Activated gamma-delta T cell treated with anti-CD3 and anti-CD28 coated beads, Interleukin-2, amount 50 U/mL, for 16 hours (primary cell): Measurements from ENCODE around the gene PLCE1.

ENCODE experiments used
- DNase-seq: peaks from one replicate; pipeline ENCODE4 v3.0.0-alpha.2; 2020; ENCODE audit warnings: low read depth

The PLCE1 gene

DNA sequence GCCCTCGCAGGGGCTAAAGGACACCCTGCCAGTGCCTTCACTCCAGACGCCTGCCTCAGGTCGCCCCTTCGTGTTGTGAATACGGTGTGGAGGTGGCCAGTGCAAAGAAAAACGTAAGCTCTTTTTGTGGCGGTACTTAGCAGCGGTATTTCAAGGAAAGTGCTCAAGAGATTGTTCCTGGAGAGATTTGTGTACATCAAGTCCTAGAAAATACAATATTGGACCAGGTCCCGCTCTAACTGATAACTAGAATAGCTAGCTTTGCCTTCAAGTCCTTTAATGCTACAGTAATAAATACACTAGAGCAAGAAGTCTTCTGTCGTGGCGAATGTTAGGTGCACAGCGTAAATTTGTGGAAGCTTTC is 689 bp downstream of the PLCE1 start:
- no peak for DNase-seq

DNA sequence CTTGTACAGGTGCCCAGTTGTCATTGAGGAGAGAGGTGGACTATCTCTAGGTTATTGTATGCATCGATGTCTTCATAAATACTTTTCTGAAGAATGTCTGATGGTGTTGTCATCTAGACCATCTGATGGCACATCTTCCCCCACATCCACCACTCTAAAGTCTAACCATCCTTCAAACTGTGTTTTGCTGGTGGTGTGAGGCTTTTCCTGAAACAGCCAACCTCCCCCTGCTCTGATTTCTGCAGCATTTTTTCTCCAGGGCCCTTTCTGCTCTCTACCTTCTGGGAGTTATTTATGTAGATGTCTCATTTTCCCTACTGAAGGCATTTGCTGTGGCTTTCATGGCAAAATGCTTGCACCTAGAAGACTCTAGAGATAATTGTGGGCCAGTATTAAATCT is 1.5 kb downstream of the PLCE1 start:
- DNase-seq, result no peak

DNA sequence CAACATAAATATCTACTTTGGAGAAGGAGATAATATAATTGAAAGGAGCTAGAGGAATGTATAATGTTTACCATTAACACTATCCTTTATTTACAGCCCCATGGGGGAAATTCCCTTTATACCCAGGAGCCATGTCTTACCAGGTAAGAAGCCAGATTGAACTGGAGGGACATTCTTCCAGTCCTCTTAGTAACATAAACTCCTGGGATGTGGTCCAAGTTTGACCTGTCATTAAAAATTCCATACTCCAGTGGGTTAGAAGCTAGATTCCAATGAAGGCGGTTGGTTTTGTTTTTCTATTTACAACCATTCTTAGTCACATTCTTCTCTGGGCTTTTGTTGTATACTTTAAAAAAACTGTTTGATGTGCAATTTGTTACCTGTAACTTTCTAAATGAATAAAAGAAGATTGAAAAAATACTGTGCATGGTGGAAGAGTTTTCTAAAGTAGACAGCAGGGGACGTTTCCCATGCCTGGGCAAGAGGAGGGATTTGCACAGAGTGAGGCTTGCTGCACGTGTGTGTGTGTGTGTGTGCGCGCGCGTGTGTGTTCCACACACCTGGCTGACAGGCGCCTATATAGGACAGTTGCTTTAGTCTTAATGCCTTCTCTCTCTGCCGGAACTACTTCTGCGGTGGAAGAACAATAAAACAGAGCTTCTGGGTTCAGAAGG is 2.0 kb downstream of the PLCE1 start:
- no peak for DNase-seq

DNA sequence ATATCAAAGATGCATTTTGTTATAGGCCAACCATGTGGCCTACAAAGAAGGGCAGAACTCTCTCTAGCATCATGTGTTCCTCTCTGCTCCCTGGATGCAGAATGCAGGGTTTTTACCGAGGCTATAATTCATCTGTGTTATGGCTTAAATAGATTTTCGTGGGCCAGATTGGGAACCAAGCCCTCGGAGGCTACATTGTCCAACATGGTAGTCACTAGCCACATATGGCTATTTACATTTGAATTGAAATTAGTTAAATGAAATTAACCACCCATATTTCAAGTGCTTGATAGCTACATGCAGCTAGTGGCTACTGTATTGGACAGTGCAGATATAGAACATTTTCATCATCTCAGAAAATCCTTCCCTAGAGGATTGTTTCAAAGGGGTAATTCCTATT is 2.8 kb downstream of the PLCE1 start:
- no peak for DNase-seq

DNA sequence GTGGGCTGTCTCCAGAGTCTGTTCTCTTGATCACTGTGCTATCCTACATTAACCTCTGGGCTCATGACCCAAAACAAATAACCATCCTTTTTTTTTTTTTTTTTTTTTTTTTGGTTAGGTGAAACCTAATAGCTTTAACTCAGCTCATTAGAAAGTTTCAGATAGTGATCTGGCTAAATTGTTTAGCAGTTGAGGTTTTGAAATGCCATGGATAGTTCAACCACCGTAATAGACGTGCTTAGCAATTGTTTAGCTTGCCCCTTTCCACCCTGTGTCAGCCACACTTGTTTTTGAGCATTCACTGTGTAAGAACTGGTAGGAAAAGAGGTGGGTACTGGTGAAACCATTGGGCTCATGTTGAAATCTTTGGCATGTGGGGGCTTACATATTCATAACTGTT is 3.8 kb downstream of the PLCE1 start:
- no peak for DNase-seq

DNA sequence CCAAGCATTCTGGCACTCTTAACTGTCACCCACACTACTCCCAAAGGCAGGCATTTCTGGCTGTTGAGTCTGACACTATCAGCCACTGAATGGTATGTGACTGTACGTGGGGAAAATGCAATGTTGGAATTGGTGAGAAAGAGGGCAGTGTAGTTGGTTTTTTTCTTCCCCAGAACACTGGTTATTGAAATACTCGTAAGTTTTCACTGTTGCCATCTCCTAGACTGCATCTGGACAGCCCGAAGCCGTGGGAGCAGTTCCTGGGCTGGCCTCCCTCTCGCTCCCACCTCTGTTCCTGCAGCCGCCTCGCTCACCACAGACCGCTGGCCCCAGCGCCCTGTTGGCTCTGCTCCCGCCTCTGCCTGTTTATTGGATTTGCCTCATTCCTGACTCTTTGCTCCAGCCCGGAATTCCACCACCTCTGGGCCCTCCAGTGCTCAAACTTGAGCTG is 5.7 kb downstream of the PLCE1 start:
- DNase-seq, result no peak

DNA sequence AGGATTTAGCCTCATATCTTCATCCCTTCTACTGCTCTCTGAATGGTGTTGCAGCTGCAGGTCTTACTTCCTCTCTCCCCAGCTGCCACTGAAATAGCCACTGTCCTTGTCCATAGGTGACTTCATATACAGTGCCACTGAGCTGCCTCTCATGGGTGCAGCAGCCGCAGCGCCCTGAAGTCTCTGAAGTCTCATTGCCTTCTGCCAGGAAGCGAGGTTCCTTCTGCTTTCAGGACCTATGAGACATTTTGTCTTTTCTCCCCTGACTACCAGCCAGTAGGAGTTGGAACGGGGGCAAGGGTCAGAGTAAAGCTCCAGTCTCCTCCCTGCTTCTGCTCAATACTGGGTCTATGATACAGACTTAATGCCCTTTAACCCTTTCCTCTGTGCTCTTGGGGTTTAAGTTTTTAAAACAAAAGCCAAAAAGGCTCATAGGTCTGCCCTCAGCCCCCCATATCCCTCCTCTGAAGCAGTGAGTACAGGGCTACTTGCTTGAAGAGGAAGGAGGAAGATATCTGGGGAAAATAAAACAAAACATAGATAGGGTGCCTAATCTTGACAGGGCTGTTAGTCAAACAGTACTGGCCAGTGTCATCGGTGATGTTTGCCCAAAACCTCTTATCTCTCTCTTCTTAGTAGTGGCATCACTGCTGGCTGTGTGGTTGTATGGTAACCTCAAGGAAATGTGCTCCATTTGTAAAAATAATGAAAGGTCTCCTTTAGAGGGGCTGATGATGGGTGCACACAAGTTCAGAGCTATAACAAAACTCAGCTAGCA is 7.1 kb downstream of the PLCE1 start:
- DNase-seq, result no peak

DNA sequence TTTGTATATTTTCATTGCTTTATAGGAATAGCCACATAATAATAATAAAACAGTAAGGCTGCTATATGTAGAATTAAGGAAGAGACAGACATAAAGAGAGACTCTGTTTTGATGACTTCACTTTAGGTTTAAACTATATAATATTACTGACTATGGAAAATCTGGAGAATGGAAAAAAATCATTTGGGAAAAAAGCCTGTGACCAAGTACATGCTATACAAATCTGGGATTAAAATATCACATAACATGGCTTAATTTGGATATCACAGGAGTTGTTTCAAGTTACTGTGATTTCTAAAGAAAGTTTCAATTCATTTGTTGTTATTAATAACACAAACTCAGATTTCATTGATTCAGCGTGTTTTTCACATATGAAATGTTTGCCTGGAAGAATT is 7.7 kb downstream of the PLCE1 start:
- DNase-seq, result no peak

DNA sequence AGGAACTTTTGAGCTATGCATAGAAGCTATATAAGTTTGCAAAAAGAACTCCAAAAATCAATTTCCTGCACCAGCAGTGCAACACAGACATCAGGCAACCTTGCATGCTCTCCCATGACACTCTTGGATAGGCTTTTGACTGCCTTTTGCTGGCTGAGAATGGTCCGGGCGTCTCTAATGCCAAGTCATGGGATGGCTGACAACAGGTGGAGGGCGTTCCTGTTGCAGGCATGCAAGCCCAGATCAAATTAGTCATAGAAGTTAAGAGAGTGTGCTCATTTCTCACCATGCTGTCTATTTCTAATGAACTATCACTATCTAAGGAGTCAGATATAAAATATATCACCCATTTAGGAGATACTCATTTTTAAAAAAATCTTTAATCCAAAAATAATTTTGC is 8.4 kb downstream of the PLCE1 start:
- no peak for DNase-seq

DNA sequence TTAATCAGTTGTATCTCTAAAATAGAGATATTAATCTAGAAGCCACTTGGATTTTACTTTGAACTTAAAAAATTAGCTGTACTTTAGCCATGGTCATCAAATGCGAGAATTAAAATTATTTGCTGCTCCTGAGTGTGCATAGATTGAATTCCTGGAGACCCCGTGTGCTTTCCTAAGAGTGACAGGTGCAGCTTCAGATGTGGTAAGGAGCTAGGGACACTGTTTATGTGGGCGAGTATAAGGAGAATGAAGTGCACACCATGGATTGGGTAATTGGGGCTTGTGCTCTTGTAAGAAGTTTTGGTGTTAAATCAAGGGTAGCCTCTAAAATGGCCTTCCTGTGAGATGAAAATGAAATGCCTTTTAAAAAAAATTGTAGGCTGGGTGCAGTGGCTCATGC is 9.8 kb downstream of the PLCE1 start:
- no peak for DNase-seq

DNA sequence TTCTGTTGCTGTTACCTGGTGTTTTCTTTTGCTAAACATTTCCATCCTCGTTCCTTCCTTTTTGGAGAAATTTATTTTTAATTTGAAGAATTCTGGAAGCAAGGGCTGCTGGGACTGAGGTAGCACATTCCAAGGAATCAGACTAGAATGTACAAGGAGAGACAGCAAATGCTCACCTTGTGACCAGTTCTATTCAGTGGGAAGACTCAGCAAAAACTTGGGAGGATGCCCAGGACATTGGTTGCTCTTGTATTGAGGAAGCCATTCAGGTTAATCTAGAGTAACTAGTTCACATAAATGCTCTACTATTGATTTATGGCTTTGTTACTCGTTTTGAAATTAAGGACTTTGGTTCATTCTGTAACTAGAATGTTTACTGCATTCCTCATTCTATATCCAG is 11.3 kb downstream of the PLCE1 start:
- no peak for DNase-seq

DNA sequence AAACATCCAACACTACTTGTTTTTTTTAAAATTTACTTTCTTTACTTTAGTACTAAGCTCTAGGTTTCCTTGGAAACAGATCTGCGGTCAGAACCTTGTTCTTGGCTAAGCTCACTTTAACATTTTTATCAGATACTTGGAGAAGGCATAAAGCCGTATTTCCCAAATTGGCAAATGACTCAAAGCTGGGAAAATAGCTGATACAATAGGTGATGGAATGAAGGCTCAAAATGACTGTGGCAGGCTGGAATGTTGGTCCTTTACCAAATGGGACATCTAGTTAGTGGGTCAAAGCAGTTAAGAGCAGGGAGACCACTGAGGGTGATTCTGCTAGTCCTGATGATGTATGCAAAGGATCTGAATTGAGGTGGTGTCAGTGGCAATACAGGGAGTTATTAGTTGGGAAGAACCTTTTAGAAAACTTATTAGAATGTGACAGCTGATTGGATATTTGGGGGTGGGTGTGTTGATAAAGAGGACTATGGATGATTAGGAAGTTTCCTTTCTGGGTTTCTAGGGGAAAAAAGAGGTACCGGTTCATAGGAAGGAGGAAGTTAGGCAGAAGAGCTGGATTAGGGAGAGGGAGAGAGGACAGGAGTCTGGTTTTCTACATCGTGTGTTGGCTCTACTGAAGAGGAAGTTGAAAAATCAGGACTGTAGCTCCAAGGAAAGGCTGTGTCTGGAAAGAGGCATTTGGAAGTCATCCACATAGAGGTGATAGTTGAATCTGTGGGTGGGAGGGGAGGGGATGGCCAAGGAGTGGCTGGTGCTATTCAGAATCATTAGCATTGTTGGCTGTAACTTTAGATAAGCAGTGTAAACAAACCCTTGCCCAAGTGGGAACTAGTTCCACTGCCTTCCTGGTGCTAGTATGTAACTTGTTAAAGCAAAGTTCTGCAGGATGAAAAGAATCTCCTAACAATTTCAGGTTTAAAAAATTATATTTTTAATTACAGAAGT is 13.1 kb downstream of the PLCE1 start:
- no peak for DNase-seq

DNA sequence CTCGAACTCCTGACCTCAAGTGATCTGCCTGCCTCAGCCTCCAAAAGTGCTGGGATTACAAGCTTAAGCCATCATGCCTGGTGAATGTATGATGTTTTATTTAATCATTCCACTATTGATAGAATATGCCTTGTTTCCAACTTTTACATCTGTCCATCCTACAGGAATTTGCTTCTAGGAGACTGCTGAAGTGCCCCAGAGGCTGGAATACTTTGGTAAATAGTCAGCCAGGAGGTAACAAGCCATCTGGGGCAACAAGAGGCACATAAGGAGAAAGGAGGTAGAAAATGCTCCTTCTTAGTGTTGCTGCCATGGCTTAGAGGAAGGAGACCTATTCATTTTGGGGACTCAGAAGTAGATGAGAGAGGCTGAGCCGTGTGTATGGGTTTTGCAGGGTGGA is 14.8 kb downstream of the PLCE1 start:
- DNase-seq, result no peak

DNA sequence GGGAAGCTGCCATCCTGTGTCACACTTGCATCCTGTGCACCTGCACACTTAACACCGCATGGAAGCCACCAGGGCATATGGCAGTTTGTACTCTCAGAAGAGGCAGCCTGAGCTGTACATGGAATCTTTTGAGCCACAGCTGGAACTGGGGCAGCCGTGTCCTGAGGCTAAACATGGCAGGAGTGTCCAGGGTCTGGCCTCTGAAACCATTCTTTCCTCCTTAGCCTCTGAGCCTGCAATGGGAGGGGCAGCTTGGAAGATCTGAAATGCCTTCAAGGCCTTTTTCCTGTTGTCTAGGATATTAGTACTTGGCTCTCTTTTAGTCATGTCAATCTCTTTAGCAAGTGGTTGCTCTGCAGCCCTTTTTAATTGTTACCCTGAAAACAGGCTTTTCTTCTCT is 16.4 kb downstream of the PLCE1 start:
- no peak for DNase-seq

DNA sequence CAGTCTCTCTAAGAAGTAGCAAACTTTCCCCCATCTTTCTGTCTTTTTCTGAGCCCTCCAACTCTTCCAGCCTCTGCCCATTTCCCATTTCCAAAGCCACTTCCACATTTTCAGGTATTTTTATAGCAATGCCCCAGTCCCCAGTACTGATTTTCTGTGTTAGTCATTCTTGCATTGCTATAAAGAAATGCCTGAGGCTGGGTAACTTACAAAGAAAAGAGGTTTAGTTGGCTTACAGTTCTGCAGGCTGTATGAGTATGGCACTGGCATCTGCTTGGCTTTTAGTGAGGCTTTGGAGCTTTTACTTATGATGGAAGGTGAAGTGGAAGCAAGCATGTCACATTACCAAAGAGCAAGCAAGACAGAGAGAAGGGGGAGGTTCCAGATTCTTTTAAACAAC is 17.2 kb downstream of the PLCE1 start:
- DNase-seq, result no peak

DNA sequence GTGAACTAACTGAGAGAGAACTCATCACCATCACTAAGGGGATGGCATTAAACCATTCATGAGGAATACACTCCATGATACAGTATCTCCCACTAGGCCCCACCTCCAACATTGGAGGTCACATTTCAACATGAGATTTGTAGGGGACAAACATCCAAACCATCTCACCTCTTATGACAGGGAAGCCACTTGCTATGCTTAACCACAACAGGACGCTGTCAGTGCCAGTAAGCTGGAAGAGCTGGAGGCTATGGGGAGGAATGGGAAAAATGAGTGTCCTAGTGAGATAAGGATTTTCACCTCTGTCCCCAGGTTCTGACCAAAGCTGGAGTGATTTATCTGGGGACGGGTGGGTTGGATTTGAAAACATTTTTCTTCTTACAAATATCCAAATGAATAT is 17.6 kb downstream of the PLCE1 start:
- no peak for DNase-seq

DNA sequence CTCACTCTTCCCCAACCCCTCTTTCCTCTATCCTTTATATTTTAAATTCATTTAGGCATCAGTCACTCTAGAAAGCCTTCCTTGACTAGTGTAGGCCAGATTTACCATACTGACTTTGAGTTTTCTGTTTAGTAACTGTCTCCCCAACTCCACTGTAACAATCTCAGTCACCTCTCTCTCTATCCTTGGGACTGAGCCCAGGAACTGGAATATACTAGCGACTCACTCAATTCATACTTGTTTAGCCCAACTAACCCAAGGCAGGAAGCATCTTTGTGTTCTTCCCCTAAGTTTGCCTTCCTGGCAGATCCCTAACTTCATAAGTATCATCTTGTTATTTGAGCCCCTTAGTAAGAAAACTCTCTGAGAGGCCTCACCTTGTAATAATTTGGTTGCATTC is 19.1 kb downstream of the PLCE1 start:
- DNase-seq, result no peak

DNA sequence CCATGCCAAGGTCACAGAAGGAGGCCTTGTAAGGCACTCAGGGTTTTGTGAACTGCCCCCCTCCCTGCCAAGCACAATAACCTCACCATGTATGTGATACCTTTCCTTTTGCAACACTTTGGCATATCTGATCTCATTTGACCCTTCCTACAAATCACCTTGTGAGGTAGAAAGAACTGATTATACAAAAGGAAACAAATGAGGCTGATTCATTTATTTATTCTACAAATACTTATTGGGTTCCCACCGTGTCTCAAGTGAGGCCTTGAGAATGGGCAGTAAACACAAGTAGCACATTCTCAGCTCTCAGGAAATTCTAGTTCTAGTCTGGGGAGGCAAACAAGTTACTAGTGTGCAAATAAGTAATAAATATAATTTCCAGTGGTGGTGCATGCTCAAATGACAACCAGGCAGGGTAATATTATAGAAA is 19.6 kb downstream of the PLCE1 start:
- no peak for DNase-seq

DNA sequence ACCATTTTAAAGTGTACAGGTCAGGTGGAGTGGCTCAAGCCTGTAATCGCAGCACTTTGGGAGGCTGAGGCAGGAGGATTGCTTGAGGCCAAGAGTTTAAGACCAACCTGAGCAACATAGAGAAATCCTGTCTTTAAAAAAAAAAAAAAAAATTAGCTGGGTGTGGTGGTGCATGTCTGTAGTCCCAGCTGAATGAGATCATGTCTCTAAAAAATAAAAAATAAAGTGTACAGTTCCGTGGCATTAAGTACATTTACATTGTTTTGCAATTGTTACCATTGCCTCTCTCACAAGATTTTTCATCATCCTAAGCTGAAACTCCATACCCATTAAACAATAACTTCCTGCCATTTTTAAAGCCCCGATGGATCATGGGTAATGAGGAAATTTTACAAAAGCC is 20.6 kb downstream of the PLCE1 start:
- no peak for DNase-seq

DNA sequence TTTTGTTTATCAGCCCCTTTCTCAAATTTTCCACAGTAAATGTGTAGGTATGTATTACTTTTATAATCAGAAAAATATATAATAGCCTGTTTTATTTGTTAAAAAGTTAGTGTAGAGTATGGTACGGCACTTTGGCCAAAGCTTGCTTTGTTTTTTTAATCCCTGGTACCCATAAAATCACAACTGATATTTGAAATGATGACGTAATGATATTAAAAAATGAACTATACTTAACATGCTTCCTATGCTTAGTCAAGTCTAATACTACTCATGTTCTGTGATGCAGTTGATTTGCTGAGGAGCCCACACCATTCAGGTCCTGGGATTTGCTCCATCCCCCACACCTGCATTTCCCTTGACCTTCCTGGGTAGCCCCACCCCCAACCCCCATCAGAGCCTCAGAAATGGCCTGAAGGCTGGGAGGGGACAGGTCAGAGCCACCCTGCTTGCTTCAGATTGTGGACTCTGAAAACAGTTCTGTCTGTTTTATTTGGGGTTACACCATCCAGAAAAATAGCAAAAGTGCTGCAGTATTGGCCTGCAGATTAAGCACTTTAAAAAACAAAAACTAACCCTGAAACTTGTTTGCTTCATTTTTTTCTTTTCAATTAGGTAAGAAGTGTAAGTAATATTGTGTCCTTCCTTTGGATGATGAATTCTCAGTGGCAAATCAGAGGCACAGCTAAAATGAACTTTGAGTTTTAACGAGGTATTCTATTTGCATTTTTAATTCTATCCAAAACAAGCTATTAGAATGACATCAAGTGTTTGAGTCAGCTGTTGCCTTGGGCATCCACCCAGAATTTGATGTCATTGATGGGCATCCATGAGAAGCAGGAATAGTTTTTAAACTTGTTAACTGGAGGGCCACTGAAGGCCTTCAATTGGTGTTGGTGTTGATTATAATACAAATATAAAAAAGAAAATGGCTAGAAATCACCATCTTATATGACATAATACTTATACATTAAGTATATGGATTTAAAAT is 23.3 kb downstream of the PLCE1 start:
- no peak for DNase-seq

DNA sequence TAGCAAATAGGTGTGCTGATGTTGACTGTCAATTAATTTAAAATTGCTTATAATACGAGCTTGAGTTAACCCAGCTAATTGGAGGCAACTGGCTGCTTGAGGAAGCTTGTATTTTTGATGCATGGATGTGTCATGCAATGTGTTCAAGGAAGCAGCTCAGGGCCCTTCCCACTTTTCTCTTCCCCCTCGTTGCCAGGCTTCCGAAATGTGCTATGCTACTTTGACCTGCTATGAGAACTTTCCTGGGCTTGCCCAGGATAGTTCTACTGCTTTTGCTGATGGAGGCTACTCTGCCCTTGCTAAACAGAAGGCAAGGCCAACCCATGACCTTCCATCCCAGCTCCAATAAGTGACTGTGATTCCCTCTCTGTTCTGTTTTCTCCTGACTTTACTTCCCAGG is 24.4 kb downstream of the PLCE1 start:
- DNase-seq, result no peak

DNA sequence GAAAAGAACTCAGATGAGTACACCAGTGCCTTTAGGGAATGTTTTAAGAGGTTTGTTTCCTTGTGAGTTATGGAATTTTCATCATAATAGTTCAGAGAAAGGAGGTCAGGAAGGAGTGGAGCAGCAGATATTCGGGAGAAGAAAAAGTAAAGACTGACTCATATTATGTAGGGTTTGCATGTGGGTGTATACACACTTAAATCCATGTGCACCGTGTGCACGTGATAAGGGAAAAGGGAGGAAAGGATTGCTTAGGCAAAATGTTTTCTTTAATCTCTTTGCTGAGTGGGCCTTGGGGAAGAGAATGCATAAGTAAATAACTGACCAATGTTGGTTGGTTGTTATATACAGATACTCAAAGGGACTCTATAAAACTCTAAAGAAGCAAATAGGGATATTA is 30.2 kb downstream of the PLCE1 start:
- DNase-seq, result no peak
